H9 (cell line): Measurements from ENCODE around the gene CHN2. TPM values are rescaled to one million over a fixed set of nuclear protein-coding genes. Genes with fewer than 3 reads are reported as not detected.

Source experiments
- DNase-seq: peaks from one replicate; pipeline ENCODE4 v3.0.0-alpha.2; 2017
- H2AFZ ChIP-seq: one replicate; pipeline ENCODE4 v1.6.1; 2013; ENCODE audit warnings: mild to moderate bottlenecking, low read length, control low read depth, moderate library complexity
- H2AK5ac ChIP-seq: 2 replicates; pipeline ENCODE4 v1.6.1; 2013; ENCODE audit warnings: low read length, control low read depth, mixed read lengths; ENCODE audit not compliant: insufficient read length
- H2BK120ac ChIP-seq: one replicate; pipeline ENCODE4 v1.6.1; 2013; ENCODE audit warnings: low read depth, mild to moderate bottlenecking, low read length, control low read depth, inconsistent platforms; ENCODE audit not compliant: poor library complexity, severe bottlenecking
- H2BK12ac ChIP-seq: 2 replicates; pipeline ENCODE4 v1.6.1; 2013; ENCODE audit warnings: low read length, control low read depth, mixed read lengths, low read depth; ENCODE audit not compliant: insufficient read length
- H2BK15ac ChIP-seq: 2 replicates; pipeline ENCODE4 v1.6.1; 2013; ENCODE audit warnings: low read depth, low read length, control low read depth
- H2BK20ac ChIP-seq: one replicate; pipeline ENCODE4 v1.6.1; 2013; ENCODE audit warnings: low read depth, mild to moderate bottlenecking, low read length, control low read depth, inconsistent platforms; ENCODE audit not compliant: poor library complexity, severe bottlenecking
- H2BK5ac ChIP-seq: 2 replicates; pipeline ENCODE4 v1.6.1; 2013; ENCODE audit warnings: low read length, control low read depth, mixed read lengths; ENCODE audit not compliant: insufficient read length
- H3K14ac ChIP-seq: 2 replicates; pipeline ENCODE4 v1.6.1; 2013; ENCODE audit warnings: low read length, control low read depth; ENCODE audit not compliant: insufficient read depth
- H3K18ac ChIP-seq: 2 replicates; pipeline ENCODE4 v1.6.1; 2013; ENCODE audit warnings: low read depth, mild to moderate bottlenecking, mixed read lengths, low read length, control low read depth; ENCODE audit not compliant: insufficient read length
- H3K23ac ChIP-seq: 2 replicates; pipeline ENCODE4 v1.6.1; 2013; ENCODE audit warnings: low read length, control low read depth, mixed read lengths, low read depth; ENCODE audit not compliant: insufficient read length
- H3K23me2 ChIP-seq: 2 replicates; pipeline ENCODE4 v1.6.1; 2013; ENCODE audit warnings: low read depth, mild to moderate bottlenecking, mixed read lengths, low read length, control low read depth; ENCODE audit not compliant: insufficient read length, poor library complexity, severe bottlenecking
- H3K27ac ChIP-seq: 2 replicates; pipeline ENCODE4 v1.5.1; 2013; ENCODE audit warnings: low read length, control low read depth, mixed read lengths, low read depth; ENCODE audit not compliant: insufficient read length
- H3K27me3 ChIP-seq: 2 replicates; pipeline ENCODE4 v1.6.1; 2013; ENCODE audit warnings: low read length, control low read depth, inconsistent platforms; ENCODE audit not compliant: insufficient read depth
- H3K4ac ChIP-seq: 2 replicates; pipeline ENCODE4 v1.6.1; 2013; ENCODE audit warnings: low read depth, mild to moderate bottlenecking, control low read depth, inconsistent platforms, low read length, moderate library complexity
- H3K4me1 ChIP-seq: 2 replicates; pipeline ENCODE4 v1.6.1; 2013; ENCODE audit warnings: low read length, control low read depth, inconsistent platforms; ENCODE audit not compliant: insufficient read depth
- H3K4me2 ChIP-seq: 2 replicates; pipeline ENCODE4 v1.6.1; 2013; ENCODE audit warnings: low read length, control low read depth, mixed read lengths; ENCODE audit not compliant: insufficient read length, insufficient read depth
- H3K56ac ChIP-seq: 2 replicates; pipeline ENCODE4 v1.6.1; 2013; ENCODE audit warnings: low read depth, mild to moderate bottlenecking, mixed read lengths, low read length, control low read depth; ENCODE audit not compliant: insufficient read length
- H3K79me1 ChIP-seq: 2 replicates; pipeline ENCODE4 v1.6.1; 2013; ENCODE audit warnings: low read depth, mild to moderate bottlenecking, moderate library complexity, low read length, control low read depth, inconsistent platforms; ENCODE audit not compliant: insufficient read depth, poor library complexity, severe bottlenecking
- H3K79me2 ChIP-seq: 2 replicates; pipeline ENCODE4 v1.6.1; 2013; ENCODE audit warnings: low read length, control low read depth, inconsistent platforms; ENCODE audit not compliant: insufficient read depth
- H3K9ac ChIP-seq: 2 replicates; pipeline ENCODE4 v1.6.1; 2013; ENCODE audit warnings: low read length, control low read depth, mixed read lengths; ENCODE audit not compliant: insufficient read length; ENCODE audit errors: extremely low read depth
- H3K9me3 ChIP-seq: one replicate; pipeline ENCODE4 v1.6.1; 2013; ENCODE audit warnings: low read depth, low read length, inconsistent platforms; ENCODE audit not compliant: control insufficient read depth
- H3T11ph ChIP-seq: one replicate; pipeline ENCODE4 v1.6.1; 2013; ENCODE audit warnings: mild to moderate bottlenecking, low read length, control low read depth, inconsistent platforms
- H4K20me1 ChIP-seq: one replicate; pipeline ENCODE4 v1.6.1; 2013; ENCODE audit not compliant: control insufficient read depth, insufficient read length, insufficient read depth
- H4K5ac ChIP-seq: 2 replicates; pipeline ENCODE4 v1.6.1; 2013; ENCODE audit warnings: low read depth, mild to moderate bottlenecking, mixed read lengths, low read length, control low read depth; ENCODE audit not compliant: insufficient read length
- H4K8ac ChIP-seq: replicated peaks from 2 replicates; pipeline ENCODE4 v1.6.1; 2013; ENCODE audit warnings: low read length, control low read depth, mixed read lengths, low read depth; ENCODE audit not compliant: insufficient read length
- H4K91ac ChIP-seq: 2 replicates; pipeline ENCODE4 v1.6.1; 2013; ENCODE audit warnings: low read depth, mild to moderate bottlenecking, moderate library complexity, mixed read lengths, low read length, control low read depth; ENCODE audit not compliant: insufficient read length
- H3K27ac Mint-ChIP-seq, 3 experiments: 2 replicates in 2 of 3; 3 replicates in 1 of 3; pipeline ENCODE4 v1.8.0; 2020 to 2021; ENCODE audit warnings: mixed read lengths in 3 of 3, mild to moderate bottlenecking in 1 of 3, moderate library complexity in 1 of 3
- H3K27me3 Mint-ChIP-seq: 2 replicates; pipeline ENCODE4 v1.8.0; 2021; ENCODE audit warnings: low read depth, mild to moderate bottlenecking, moderate library complexity, mixed read lengths
- H3K36me3 Mint-ChIP-seq, 3 experiments: 2 replicates in 2 of 3; 3 replicates in 1 of 3; pipeline ENCODE4 v1.8.0; 2020 to 2021; ENCODE audit warnings: low read depth in 3 of 3, mixed read lengths in 3 of 3; ENCODE audit not compliant: insufficient read depth in 1 of 3
- H3K4me1 Mint-ChIP-seq, 2 experiments: 2 replicates each; pipeline ENCODE4 v1.8.0; 2020; ENCODE audit warnings: mixed read lengths in 2 of 2
- H3K4me3 Mint-ChIP-seq, 2 experiments: 2 replicates in 1 of 2; 3 replicates in 1 of 2; pipeline ENCODE4 v1.8.0; 2020 to 2021; ENCODE audit warnings: mild to moderate bottlenecking in 2 of 2, mixed read lengths in 2 of 2, moderate library complexity in 1 of 2
- H3K9me3 Mint-ChIP-seq, 2 experiments: 2 replicates in 1 of 2; 3 replicates in 1 of 2; pipeline ENCODE4 v1.8.0; 2020; ENCODE audit warnings: mild to moderate bottlenecking in 2 of 2, mixed read lengths in 2 of 2, moderate library complexity in 1 of 2
- CTCF ChIP-seq: fragments of 200-600 bp; sonication (generic); conservative IDR thresholded peaks from 3 replicates; pipeline ENCODE4 v1.8.0; 2021; ENCODE audit warnings: antibody characterized with exemption, mild to moderate bottlenecking
- WGBS: extraction: QIAGEN DNeasy Blood & Tissue Kit; methylation state at CpG from one replicate; pipeline ENCODE4 v1.1.7; 2013; ENCODE audit warnings: missing lambda C conversion rate, low lambda C conversion rate, mixed read lengths; ENCODE audit not compliant: insufficient read length; ENCODE audit errors: extremely low coverage; 5-methylcytosine and 5-hydroxymethylcytosine counted together
- total RNA-seq: library from RNA; stranded (reverse); gene quantifications from 2 replicates; pipeline ENCODE4 v1.2.1, GENCODE V29; 2021

CHN2 gene
- total RNA-seq, 1 experiment from 2014 or later, result 3.3 TPM

GRCh38 chr7:29185613-29186012 lies 9.0 kb upstream of the CHN2 start:
- Histone ChIP-seq H3K79me1 (no peaks in the 10 kb centered on the region), H2AFZ (no peak overlapping the region), H3K4ac (no peak overlapping the region), H2AK5ac (no peak overlapping the region), H4K8ac (no peak overlapping the region), H3K27ac (no peak overlapping the region), H3K9ac (no peak overlapping the region), H4K91ac (no peak overlapping the region), H3K79me2 (no peaks in the 10 kb centered on the region), H3K4me1 (peaks cover 2% of the 10 kb centered on the region; the same call in 1 of the 2 replicates), H2BK5ac (no peak overlapping the region), H2BK20ac (no peak overlapping the region), H3K23ac (no peak overlapping the region), H3K4me2 (no peak overlapping the region), H2BK12ac (no peak overlapping the region), H3K27me3 (no peaks in the 10 kb centered on the region), H3K23me2 (no peaks in the 10 kb centered on the region), H3K18ac (no peak overlapping the region), H4K20me1 (no peaks in the 10 kb centered on the region), H3K56ac (no peak overlapping the region), H2BK120ac (no peak overlapping the region), H3T11ph (no peak overlapping the region), H4K5ac (no peak overlapping the region), H3K9me3 (no peaks in the 10 kb centered on the region), H2BK15ac (no peak overlapping the region), H3K14ac (no peak overlapping the region)
- no peak for TF ChIP-seq CTCF
- Mint-ChIP-seq H3K4me3 (no peak overlapping the region), H3K9me3 (no peaks in the 10 kb centered on the region), H3K27ac (no peak overlapping the region), H3K4me1 (peaks cover 19 to 26% of the 10 kb centered on the region in 2 experiments), H3K36me3 (no peaks in the 10 kb centered on the region), H3K27me3 (peaks cover 11% of the 10 kb centered on the region)
- WGBS, result no CpG with 5 or more reads among the region's 6 CpGs
- no peak for DNase-seq
